Activated T-cell treated with anti-CD3 and anti-CD28 coated beads for 4 hours (primary cell): Measurements from ENCODE around the gene LCN2.

Experiments
- DNase-seq: peaks from one replicate; pipeline ENCODE4 v3.0.0-alpha.2; 2020

LCN2 gene

DNA sequence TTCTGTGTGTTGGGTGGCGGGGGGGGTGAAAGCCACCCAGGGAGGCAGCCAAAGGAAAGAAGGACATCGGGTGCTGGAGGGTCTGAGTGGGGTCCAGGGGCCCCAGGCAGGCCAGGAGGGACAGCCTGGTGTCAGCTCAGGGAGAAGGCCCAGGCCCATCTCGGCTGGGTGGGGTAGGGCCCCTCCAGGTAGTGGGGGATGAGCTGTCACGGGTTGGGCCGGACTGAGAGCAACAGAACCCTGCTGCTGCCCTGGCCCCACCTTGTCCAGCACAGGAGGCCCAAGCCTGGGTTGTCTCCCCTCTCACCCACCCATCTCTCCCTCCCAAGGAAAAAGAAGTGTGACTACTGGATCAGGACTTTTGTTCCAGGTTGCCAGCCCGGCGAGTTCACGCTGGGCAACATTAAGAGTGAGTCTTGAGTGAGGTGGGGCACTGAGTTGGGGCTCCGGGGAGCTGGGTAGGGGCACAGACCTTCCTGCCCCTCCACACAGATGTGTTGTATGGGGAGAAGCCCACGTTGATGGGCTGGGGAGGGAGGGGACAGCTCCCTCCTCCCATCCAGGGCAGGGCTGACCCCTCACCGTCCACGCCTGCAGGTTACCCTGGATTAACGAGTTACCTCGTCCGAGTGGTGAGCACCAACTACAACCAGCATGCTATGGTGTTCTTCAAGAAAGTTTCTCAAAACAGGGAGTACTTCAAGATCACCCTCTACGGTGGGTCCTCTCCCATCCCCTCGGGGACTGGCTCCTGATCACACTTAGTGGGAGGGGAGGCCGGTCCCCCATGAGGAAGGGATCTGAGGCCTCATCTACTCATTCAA is 2.3 kb downstream of the LCN2 start:
- DNase-seq, result no peak

DNA sequence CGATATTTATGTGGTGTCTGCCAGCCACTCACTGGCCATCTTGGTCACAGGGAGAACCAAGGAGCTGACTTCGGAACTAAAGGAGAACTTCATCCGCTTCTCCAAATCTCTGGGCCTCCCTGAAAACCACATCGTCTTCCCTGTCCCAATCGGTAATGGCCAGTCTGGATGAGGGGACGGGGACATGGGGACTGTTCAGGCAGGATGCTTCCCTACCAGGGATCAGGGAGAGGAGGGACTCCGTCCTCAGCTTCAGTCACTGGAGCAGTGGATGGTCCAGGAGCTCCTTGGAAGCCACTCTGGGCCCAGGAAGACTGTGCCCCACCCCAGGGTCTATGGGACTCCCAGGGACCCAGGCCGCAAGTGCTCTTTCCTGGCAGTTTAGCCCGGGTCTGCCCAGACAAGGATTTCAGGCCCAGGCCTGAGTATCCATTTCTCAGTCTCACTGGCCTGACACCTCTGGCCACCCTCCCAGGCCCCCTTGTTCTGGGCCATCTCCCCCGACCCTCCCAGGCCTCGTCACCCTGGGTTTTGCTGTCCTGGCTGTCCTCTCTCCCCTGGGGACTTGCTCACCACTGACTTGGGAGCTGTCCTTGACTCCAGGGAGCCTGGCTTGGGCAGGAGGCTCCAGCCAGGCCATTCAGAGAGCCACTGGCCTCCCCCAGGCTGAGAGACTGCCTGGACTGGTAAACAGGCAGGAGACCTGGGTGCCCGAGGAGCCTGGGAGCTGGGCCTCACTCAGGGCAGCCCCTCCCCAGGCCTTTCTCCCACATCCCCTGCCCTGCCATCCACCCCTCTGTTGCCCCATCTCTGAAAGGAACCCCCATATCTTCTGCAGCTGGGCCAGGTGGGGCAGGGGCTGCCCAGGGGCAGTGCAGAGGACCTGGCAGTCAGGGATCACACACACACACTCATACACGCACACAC is 3.1 kb downstream of the LCN2 start:
- no peak for DNase-seq

DNA sequence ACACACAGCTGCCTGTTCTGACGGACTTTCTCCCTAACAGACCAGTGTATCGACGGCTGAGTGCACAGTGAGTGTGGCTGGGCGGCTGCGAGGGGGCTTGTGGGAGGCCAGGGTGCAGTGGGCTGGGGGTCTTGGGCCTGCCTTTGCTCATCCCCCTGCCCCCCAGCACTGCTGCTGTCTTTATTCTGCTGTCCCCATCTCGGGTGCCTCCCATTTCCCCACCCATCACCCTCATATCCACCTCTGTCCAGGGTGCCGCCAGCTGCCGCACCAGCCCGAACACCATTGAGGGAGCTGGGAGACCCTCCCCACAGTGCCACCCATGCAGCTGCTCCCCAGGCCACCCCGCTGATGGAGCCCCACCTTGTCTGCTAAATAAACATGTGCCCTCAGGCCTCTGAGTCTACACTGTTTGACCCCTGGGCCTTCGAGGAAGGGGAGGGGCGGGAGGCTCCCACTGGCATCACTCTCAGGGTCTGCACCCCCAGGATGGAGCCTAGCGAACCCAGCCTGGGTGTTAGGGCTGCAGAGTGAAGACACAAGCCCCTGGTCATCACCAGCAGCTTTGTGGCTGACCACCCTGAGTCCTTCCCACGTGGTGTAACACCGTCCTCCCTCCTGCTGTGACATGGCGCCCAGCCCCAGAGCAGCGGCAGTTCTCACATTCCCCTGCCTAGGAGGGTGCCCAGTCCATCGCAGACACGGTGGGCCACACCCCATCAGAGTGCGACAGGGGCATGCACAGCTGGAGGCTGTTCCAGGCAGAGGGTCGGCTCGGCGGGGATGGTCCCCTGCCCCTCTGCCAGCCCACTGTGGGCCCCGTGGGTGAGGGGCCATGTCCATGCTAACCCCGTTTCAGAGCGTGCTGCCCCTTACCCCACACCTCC is 4.0 kb downstream of the LCN2 start:
- no peak for DNase-seq

DNA sequence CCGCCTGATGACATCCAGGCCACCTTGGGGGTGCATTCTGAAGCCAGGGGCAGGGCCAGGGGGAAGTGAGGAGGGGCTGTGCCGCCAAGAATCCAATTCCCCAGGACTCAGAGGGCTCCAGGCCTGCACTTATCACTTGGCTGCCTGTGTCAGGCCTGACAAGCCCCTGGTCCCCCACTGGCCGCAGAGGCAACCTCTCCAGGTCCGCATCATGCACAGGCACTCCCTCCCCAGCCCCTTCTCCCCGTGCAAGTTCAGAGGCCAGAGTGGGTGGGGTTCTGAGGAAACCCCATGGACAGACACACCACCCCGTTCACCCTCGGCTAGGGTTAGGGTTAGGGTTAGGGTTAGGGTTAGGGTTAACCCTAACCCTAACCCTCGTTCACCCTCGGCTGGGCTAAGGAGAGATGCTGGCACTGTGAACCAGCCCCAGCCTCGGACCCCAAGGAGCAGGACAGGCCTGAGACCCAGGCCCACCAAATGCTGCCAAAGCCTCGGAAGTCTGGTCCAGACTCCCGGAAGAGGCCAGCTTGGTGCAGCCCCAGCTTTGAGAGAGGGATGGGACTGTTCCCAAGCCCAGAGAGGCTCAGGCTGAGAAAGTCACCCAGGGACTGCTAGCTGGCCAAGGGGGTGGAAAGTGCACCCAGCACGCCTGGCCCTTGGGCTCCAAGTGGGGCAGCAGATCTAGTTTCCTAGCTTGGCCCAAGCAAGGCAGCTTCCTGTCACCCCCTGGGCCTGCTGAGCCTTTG is 4.9 kb downstream of the LCN2 start:
- no peak for DNase-seq

DNA sequence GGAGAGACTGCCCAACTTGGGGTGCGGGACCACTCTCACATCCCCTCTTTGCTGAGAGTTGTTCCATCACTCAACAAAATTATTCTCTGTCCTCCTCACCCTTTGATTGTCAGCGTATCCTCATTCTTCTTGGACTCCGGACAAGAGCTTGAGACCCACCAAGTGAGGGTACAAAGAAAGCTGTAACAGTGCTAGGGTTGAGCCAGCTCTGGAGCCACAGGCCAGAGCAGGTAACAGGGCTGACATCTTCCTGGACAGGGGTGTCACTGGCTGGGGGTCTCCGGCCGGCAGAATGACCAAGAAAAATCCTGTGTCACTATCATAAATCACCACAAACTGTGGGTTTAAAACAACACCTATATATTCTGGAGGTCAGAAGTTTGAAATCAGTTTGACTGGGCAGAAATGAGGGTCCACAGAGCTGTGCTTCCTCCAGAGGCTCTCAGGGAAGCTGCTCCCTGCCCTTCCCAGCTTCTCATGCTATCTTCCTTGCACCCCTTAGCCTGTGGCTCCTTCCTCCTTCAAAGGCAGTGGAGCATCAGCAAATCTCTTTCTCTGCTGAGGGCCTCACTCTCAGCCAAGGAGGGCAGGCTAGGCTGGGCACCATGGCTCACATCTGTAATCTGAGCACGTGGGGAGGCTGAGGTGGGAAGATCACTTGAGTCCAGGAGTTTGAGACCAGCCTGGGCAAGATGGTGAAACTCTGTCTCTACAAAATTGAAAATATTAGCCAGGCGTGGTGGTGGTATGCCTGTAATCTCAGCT is 6.7 kb downstream of the LCN2 start:
- DNase-seq, result no peak

DNA sequence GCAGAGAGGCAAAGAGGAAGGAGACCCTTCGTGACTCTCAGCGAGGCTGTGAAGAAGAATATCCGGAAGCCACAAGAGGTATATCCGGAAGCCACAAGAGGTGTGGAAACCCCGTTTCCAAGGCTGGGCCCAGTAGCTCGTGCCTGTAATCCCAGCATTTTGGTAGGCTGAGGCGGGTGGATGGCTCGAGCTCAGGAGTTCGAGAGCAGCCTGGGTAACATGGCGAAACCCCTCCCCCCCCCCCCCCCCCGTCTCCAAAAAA is 10.2 kb downstream of the LCN2 start:
- DNase-seq, result no peak

DNA sequence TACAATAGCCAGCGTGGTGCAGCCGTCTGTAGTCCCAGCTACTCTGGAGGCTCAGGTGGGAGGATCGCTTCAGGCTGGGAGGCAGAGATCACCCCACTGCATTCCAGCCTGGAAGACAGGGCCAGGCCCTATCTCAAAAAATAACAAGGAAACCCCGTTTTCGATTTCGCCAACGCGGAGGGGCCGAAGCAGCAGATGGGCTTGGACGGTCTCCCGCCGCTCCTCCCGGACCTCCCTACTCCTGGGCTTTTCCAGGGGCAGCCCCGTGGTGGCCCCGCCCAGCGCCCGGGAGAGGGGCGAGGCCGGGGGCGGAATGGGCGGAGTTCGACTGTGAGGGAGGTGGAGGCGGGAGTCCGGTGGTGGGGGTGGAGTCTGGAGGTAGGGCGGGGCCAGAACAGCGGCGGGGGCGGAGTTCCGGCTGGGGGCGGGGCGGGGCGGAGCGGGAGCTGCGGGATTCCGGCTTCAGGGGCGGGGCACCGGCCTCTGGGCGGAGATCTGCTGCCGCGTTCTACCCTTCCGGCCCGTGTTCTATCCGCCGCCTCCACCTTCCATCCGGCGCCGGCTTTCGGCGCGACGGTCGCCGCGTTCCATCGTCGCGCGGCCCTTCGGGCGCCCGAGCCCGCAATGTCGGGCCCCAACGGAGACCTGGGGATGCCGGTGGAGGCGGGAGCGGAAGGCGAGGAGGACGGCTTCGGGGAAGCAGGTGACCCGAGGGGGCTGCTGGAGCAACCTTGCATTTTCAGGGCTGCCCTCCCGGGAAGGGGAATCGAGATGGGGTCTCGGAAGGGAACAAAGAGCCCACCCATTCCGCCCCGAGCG is 10.7 kb downstream of the LCN2 start, which contains the start of gene BBLN:
TSS of gene BBLN (plus strand) at position 482 of the 819 bp plus-strand sequence. CDS start at position 625, 143 bp downstream.
- peak; percentile 93 for DNase-seq

DNA sequence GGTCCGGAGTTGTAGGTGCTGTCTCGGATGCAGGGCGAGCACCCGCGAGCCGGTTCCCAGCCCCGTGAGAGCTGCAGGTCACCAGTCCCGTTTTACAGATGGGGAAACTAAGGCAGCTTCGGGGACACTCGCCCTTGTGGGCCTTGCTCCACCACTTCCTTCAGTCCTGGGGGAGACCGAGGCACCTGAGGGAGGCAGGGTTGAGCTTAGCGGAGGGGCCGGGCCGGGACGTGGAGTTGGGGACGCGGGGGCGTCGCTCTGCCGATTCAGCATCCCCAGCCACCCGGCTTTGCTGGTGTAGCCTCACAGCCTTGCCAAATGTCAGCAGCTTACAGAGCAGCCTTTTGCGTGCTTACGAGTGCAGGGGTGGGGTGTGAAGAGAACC is 11.3 kb downstream of the LCN2 start:
- DNase-seq, result peak; percentile 52

DNA sequence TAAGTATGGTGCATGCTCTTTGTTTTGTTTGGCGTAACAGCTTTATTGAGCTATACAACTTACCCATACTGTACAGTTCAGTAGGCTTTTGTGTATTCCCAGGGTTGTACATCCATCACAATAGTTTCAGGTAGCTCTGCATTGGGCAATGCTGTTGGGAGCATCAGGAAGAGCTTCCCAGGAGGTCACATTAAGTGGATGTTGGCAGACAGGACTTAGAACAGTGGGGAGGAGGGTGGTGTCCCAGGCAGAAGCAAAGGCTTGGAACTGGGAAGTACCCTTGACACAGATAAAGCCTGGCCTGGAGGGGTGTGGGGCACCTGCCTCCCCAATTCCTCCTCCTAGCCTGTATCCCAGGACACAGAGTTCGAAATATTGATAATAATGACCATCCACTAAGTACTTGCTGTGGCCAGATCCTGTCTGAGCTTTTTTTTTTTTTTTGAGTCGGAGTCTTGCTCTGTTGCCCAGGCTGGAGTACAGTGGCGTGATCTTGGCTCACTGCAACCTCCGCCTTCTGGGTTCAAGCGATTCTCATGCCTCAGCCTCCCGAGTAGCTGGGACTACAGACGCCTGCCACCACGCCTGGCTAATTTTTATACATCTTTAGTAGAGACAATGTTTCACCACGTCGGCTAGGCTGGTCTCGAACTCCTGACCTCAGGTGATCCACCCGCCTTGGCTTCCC is 12.1 kb downstream of the LCN2 start:
- no peak for DNase-seq

DNA sequence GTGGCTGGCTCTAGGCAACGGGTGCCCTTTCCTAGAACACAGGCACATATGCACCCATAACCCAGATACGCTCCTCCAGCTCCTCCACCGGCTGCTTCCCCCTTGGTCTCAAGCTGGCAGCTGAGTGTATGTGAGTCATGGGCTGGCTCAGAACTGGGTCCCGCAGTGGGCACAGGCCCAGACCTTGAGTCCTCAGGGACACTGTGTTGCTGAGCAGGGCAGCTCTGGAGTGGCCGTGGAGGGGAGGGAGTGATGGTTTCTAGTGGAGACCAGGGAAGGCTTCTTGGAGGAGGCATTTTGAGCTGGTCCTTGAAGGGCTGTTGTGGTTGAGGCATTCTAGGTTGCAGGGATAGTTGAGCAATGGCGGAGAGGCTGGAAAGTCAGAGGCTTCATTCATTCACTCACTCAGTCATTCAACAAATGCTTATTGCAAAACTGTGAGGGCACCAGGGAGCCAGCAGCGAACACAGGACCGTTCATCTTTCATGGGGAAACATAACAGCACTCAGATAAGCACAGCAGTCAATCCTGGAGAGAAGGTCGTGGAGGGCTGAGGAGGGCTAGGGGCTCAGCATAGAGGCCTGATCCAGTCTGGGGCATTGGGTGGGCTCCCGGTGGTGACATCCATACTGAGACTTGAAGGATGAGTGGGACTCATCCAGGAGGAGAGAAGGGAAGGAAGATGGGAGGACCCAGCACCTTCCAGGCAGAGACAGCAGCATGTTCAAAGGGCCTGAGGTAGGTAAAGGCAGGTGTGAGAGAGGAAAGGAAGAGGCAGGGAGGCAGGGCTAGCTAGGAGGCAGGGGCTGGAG is 13.2 kb downstream of the LCN2 start:
- DNase-seq, result no peak

DNA sequence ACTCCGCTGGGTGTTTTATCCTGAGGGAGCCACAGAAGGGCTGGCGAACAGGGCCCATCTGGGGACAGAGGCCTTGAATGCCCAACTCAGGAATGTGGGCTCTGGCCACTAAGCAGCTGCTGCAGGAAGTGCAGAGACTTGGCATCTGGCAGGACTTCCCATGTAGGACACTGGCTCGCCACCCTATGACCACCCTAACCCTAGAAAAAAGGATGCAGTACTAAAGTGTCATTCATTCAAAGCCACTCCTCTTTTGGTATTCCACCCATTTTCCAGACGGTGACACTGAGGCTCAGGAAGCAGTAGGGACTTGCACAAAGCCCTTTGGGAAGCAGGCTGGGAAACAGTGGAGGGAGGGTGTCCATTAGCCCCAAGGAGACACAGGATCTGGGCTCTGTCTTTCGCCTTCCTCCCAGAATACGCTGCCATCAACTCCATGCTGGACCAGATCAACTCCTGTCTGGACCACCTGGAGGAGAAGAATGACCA is 13.8 kb downstream of the LCN2 start:
- no peak for DNase-seq

DNA sequence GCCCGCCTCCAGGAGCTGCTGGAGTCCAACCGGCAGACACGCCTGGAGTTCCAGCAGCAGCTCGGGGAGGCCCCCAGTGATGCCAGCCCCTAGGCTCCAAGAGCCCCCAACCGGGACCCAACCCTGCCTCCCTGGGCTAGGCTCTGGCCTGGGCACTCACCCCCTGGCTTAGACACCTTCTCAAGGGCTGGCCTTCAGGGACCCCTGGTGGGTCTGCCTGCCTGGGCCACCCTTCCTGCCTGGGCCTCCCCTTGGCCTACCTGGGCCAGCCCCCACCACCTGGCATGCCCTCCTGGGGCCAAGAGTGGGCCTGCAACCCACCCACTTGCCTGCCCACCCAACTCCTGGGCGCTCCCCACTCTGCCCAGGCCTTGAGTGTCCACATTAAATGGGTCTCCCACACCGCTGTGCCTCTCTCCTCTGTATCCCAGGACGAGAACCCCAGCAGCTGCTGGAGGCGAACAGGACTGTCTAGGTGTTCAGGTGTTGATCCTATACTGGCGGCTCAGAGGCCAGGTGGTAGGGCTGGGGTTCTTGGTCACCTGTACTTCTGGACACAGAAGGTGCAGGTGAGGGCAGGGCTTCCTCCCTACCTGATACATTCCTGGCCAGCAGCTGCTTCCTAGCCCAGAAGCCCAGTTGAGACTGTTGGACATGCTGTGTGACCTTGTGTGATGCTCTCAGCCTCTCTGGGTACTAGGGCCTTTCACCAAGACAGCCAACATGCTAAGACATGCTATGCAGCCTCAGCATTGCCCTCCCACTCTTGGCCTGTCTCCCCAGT is 14.5 kb downstream of the LCN2 start:
- DNase-seq, result no peak

DNA sequence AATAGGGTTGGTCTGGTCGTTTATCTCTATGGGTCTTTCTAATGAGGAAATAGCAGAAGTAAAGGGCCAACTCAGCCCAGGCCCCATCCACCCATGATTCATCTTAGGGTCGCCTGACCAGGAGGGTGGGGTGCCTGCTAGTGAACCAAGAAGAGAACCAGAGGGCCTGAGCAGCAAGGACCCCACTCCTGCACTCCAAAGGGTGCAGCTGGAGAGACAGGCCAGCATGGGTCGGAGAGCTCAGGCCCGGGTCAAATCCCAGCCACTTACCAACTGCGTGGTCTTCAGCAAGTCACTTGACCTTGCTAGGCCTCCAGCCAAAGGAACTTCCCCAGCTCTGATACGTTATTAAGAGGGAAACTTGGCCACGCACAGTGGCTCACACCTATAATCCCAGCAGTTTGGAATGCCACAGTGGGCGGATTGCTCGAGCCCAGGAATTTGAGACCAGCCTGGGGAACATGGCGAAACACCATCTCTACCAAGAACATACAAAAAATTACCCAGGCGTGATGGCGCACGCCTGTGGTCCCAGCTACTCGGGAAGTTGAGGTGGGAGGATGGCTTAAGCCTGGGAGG is 15.1 kb downstream of the LCN2 start:
- DNase-seq, result no peak

DNA sequence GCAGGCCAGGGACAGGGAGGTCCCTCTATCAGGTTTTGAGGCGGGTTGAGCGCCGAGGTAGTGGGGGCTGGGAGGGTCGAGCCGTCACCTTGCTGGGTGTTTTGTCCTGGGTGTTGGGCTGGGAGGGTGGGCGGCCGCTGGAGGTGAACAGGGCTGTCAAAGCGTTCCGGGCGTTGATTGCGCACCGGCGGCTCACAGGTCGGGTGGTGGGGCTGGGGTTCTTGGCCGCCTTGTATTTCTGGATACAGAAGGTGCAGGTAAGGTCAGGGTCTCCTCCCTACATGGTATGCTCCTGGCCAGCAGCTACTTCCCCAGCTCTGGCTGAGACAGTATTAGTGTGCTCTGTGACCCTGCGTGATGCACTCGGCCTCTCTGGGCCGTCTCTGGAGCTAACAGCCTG is 16.9 kb downstream of the LCN2 start:
- no peak for DNase-seq

DNA sequence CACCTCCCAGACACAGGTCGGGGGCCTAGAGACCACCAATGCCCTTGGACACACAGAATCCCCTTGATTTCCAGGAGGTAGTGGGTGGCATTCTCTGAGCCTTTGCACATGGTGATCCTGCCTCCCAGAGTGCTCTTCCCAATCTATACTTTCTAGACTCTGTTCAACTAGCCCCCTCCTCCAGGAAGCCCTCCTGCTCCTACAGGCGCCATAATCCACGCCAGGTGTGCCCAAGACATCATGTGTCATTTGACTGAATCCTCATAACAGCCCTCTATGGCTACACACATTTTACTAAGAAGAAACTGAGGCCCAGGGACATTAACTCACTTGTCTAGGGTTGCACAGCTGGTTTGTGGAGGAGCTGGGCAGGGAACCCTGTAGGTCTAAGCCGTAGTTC is 18.0 kb downstream of the LCN2 start:
- DNase-seq, result no peak

DNA sequence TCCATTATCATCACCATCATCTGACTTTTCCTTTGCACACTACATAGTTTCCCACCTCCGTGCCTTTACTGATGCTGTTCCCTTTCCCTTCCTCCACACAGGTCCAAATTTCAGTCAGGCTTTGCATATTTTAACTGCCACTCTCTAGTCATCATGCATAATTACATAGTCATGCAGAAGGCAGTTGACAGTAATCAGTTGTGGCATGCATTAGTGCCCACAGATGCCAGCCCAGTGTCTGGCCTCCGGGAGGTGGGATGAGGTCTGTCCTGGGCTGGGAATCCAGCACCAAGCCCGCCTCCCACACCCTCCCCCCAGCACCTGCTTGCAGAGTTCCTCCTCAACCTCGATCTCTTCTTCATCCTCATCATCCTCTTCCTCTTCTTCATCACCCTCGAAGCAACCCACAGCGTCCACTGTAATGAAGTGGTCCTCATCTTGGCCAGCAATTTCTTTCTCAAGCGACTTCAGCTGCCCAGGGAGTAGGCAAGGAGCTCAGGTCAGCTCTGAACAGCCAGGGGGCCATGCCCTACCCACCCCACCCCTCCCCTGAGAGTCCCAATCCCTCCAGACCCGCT is 19.6 kb downstream of the LCN2 start:
- no peak for DNase-seq

DNA sequence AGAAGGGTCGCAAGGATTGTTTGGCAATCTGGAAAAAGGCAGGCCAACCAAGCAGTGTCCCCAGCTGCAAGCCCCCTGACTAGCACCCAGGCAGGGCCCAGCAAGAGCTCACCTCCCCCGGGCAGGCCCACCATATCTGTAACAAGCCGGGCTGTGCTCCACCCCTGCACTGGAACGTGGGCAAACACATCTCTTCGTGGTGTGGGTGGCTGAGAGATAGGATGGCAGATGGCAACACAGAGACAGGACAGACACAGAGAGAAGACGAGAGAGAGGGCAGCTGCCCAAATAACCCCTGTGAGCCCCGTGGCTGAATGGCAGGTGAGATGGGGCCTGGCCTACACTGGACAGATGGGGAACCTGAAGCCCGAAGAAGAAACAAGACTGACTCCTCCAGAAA is 20.2 kb downstream of the LCN2 start:
- no peak for DNase-seq
